HepG2 (cell line): ENCODE data around the gene BEGAIN. TPM values are rescaled to one million over a fixed set of nuclear protein-coding genes. Genes with fewer than 3 reads are reported as not detected.

Experiments used
- ATAC-seq: fragments of 200-7000 bp; cut with Tn5 transposase; 3 replicates; pipeline ENCODE4 v1.9.1; 2020; ENCODE audit warnings: mild to moderate bottlenecking, moderate library complexity
- BruUV-seq: library from RNA; stranded (reverse); fragments of 400-500 nt; replicated peaks from 2 replicates; lab custom pipeline; 2021; lab: Mats Ljungman, UMichigan
- CTCF ChIA-PET: fragments of 300-600 bp; formaldehyde crosslinking; extraction: SDS; loops from one replicate; lab custom pipeline; 2021; ENCODE audit warnings: low total read pairs, inconsistent platforms, low intra/inter-chr PET ratio; lab: Yijun Ruan, JAX
- POLR2A ChIA-PET: fragments of 350-600 bp; sonication (Branson Sonifier 250); formaldehyde crosslinking; loops from one replicate; lab custom pipeline; 2020; ENCODE audit warnings: antibody characterized with exemption, inconsistent platforms; lab: Yijun Ruan, JAX
- DNase-seq: peaks from one replicate; pipeline ENCODE4 v3.0.0-alpha.2; 2015; ENCODE audit warnings: low spot score
- FAIRE-seq: peaks from 3 replicates; lab custom pipeline; 2011; peaks lifted over from hg19 to GRCh38; lab: Jason Lieb, UNC
- H2AFZ ChIP-seq: one replicate; pipeline ENCODE4 v1.6.1; 2011; ENCODE audit warnings: low read length, inconsistent platforms
- H3K27ac ChIP-seq: fragments of 300-600 bp; 3 replicates; pipeline ENCODE4 v1.8.0; 2011; ENCODE audit warnings: mixed run types, mild to moderate bottlenecking, mixed read lengths, low read length, inconsistent platforms; ENCODE audit not compliant: insufficient read depth; ENCODE audit errors: extremely low read length
- H3K27me3 ChIP-seq, 2 experiments: fragments of 200-600 bp in 1 of 2; 2 replicates in 1 of 2; 3 replicates in 1 of 2; pipeline versions ENCODE4 v1.6.0 to v1.8.0; 2011; ENCODE audit warnings: low read length in 2 of 2, mild to moderate bottlenecking in 2 of 2, moderate library complexity in 2 of 2, inconsistent platforms in 1 of 2; ENCODE audit not compliant: insufficient read depth in 2 of 2, control insufficient read depth in 1 of 2
- H3K36me3 ChIP-seq, 2 experiments: fragments of 200-600 bp in 1 of 2; replicated peaks in 1 of 2; 2 replicates in 1 of 2; 3 replicates in 1 of 2; pipeline versions ENCODE4 v1.5.1 to v1.8.0; 2011; ENCODE audit warnings: low read length in 2 of 2, inconsistent platforms in 1 of 2; ENCODE audit not compliant: insufficient read depth in 2 of 2, control insufficient read depth in 1 of 2
- H3K4me1 ChIP-seq: 2 replicates; pipeline ENCODE4 v1.5.1; 2012; ENCODE audit warnings: low read length, inconsistent platforms; ENCODE audit not compliant: insufficient read depth
- H3K4me2 ChIP-seq: 2 replicates; pipeline ENCODE4 v1.6.0; 2011; ENCODE audit warnings: low read depth, low read length, inconsistent platforms
- H3K4me3 ChIP-seq, 3 experiments: fragments of 200-600 bp in 1 of 3; sonication (generic), shearing (Covaris generic) in 1 of 3; replicated peaks in 1 of 3; 2 replicates each; pipeline ENCODE4 v1.5.1; 2011 to 2016; ENCODE audit warnings: low read length in 3 of 3, inconsistent platforms in 2 of 3, low read depth in 2 of 3, mild to moderate bottlenecking in 2 of 3, control low read depth in 1 of 3, mixed read lengths in 1 of 3; ENCODE audit not compliant: insufficient read depth in 1 of 3
- H3K79me2 ChIP-seq: one replicate; pipeline ENCODE4 v1.6.1; 2011; ENCODE audit warnings: low read length, inconsistent platforms; ENCODE audit not compliant: insufficient read depth
- H3K9ac ChIP-seq: 2 replicates; pipeline ENCODE4 v1.6.0; 2011; ENCODE audit warnings: mild to moderate bottlenecking, low read depth, low read length, inconsistent platforms; ENCODE audit not compliant: insufficient read depth
- H3K9me3 ChIP-seq: 2 replicates; pipeline ENCODE4 v1.5.1; 2012; ENCODE audit warnings: mild to moderate bottlenecking, low read length
- H4K20me1 ChIP-seq: 2 replicates; pipeline ENCODE4 v1.6.0; 2011; ENCODE audit warnings: inconsistent platforms, mild to moderate bottlenecking, low read length, moderate library complexity; ENCODE audit not compliant: insufficient read depth
- AKAP8 ChIP-seq: sonication (generic); formaldehyde crosslinking; IDR thresholded peaks from 2 replicates; pipeline ENCODE4 v1.5.1; 2020; ENCODE audit warnings: mild to moderate bottlenecking, missing genetic modification reagents
- MAFF ChIP-seq: IDR thresholded peaks from 2 replicates; pipeline ENCODE4 v1.6.1; 2011; ENCODE audit warnings: low read depth, low read length, improper control_type of control experiment
- SRSF4 ChIP-seq: fragments of 200-400 bp; formaldehyde crosslinking; IDR thresholded peaks from one replicate; pipeline ENCODE4 v1.6.1; 2018; ENCODE audit warnings: mild to moderate bottlenecking, low read depth, low read length, moderate library complexity; ENCODE audit not compliant: poor library complexity, severe bottlenecking
- TBX3 ChIP-seq: fragments of 450-650 bp; IDR thresholded peaks from 2 replicates; pipeline ENCODE4 v1.6.1; 2017; ENCODE audit warnings: antibody characterized with exemption, mild to moderate bottlenecking, inconsistent platforms, borderline replicate concordance
- ZBTB42 ChIP-seq: sonication (generic); formaldehyde crosslinking; IDR thresholded peaks from 2 replicates; pipeline ENCODE4 v1.5.0; 2020; ENCODE audit warnings: mild to moderate bottlenecking, missing genetic modification reagents
- ZNF207 ChIP-seq: fragments of 450-650 bp; IDR thresholded peaks from 2 replicates; pipeline ENCODE4 v1.6.1; 2016; ENCODE audit warnings: antibody characterized with exemption, borderline replicate concordance
- ZNF224 ChIP-seq: sonication (generic); formaldehyde crosslinking; IDR thresholded peaks from 2 replicates; pipeline ENCODE4 v1.5.0; 2020; ENCODE audit warnings: mild to moderate bottlenecking, missing genetic modification reagents
- ZNF296 ChIP-seq: sonication (generic); formaldehyde crosslinking; conservative IDR thresholded peaks from 2 replicates; pipeline ENCODE4 v1.5.0; 2020; ENCODE audit warnings: mild to moderate bottlenecking, missing genetic modification reagents
- ZNF354B ChIP-seq: sonication (generic); formaldehyde crosslinking; IDR thresholded peaks from 2 replicates; pipeline ENCODE4 v1.8.0; 2022; ENCODE audit warnings: mild to moderate bottlenecking, missing genetic modification reagents
- WGBS: methylation state at CpG from one replicate; pipeline ENCODE4 v1.1.6; 2017; ENCODE audit warnings: low lambda C conversion rate; 5-methylcytosine and 5-hydroxymethylcytosine counted together
- in situ Hi-C: cut with HindIII; loops from 2 replicates; pipeline ENCODE4 v1.10.0; 2017; ENCODE audit warnings: low pct_unique_long_range_greater_than_20kb; ENCODE audit not compliant: extremely low pct_ligation_motif_present
- intact Hi-C: fragments of 100-400 bp; cut with micrococcal nuclease; formaldehyde crosslinking; loops from one replicate; pipeline ENCODE4 v1.10.0; 2022; ENCODE audit not compliant: unreplicated experiment
- polyA plus RNA-seq, 8 experiments: library from polyadenylated mRNA; depleted of rRNA in 3 of 8; stranded (reverse) in 7 of 8; unstranded in 1 of 8; fragments of >200 nt; fragmentation: Illumina TruSeq in 4 of 8; extraction: Trizol in 4 of 8; gene quantifications; 2 replicates each; pipeline versions ENCODE4 v1.2.1 to v1.2.3, GENCODE V29; 2011 to 2016; ENCODE audit warnings: low read depth in 4 of 8, missing spikeins in 1 of 8, mixed read lengths in 1 of 8; ENCODE audit not compliant: insufficient read depth in 1 of 8
- total RNA-seq, 5 experiments: library from RNA; depleted of rRNA; stranded (reverse); fragments of >200 nt; fragmentation: Illumina TruSeq; extraction: Trizol; gene quantifications; 2 replicates each; pipeline ENCODE4 v1.2.3, GENCODE V29; 2016; ENCODE audit warnings: low read depth in 1 of 5
- TF ChIP-seq, protein P1 (sequence below): fragments of 450-650 bp; IDR thresholded peaks from 2 replicates; pipeline ENCODE4 v1.6.1; 2016

BEGAIN gene
- total and polyA plus RNA-seq, 2 of the 13 experiments (the other 11 are each of a cell fraction or from before 2014, with no cell fraction given), result not detected

DNA sequence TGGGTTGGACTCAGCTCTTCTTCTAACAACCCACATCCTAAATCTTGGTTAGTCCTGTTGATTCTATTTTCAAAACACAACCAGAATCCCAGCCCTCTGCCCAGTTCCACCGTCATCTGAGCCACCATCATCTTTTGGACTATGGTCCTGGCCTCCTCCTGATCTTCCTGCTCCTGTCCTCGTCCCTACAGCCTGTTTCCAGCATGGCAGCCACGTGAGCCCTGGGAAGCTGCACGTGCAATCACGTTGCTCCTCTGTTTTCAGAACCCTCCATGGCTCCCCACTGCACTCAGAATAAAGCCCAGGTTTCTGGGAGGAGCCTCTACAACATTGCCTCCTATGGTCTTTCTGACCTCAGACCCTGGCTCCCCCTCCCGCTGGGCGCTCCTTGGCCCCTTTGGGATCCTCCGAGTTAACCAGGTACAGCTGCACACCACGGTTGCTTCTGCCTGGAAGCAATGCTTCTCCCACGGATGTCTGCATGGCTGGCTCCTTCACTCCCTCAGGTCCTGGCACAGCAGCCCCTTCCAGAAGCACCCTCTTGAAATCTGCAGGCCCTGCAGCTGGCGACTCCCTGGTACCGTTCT, 44.5 kb downstream of the BEGAIN start:
- CTCF ChIA-PET, result no interaction called here
- no peak overlapping the region for H3K27ac ChIP-seq
- no peak overlapping the region for H3K9ac ChIP-seq
- H3K9me3 ChIP-seq, result no peaks in the 10 kb centered on the region
- intact Hi-C loops (no loop called here), in situ Hi-C loops (no loop called here)
- BruUV-seq, result no TSS peak
- H4K20me1 ChIP-seq, result no peaks in the 10 kb centered on the region
- no peak overlapping the region for H2AFZ ChIP-seq
- DNase-seq, result no peak
- peaks cover 7% of the 10 kb centered on the region; the same call in 1 of the 2 replicates for H3K4me1 ChIP-seq
- TF ChIP-seq AKAP8 (CRISPR knock-in tag), result no peak
- TF ChIP-seq, protein P1, sequence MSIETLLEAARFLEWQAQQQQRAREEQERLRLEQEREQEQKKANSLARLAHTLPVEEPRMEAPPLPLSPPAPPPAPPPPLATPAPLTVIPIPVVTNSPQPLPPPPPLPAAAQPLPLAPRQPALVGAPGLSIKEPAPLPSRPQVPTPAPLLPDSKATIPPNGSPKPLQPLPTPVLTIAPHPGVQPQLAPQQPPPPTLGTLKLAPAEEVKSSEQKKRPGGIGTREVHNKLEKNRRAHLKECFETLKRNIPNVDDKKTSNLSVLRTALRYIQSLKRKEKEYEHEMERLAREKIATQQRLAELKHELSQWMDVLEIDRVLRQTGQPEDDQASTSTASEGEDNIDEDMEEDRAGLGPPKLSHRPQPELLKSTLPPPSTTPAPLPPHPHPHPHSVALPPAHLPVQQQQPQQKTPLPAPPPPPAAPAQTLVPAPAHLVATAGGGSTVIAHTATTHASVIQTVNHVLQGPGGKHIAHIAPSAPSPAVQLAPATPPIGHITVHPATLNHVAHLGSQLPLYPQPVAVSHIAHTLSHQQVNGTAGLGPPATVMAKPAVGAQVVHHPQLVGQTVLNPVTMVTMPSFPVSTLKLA, result peak; percentile 92
- TF ChIP-seq, all 625 proteins: peak for 1
- no peaks in the 10 kb centered on the region for H3K36me3 ChIP-seq
- no peak overlapping the region for H3K4me2 ChIP-seq
- H3K79me2 ChIP-seq, result no peaks in the 10 kb centered on the region
- POLR2A ChIA-PET, result no interaction called here
- no peak overlapping the region for H3K4me3 ChIP-seq
- ATAC-seq (no peak), FAIRE-seq (no peak)
- H3K27me3 ChIP-seq, result peaks cover 15 to 66% of the 10 kb centered on the region in 2 experiments
- 23% methylated on average over 12 of the region's 12 CpGs for WGBS

GRCh38 chr14:100541621-100542560, 45.3 kb downstream of the BEGAIN start:
- Histone ChIP-seq H3K27ac (no peak overlapping the region), H3K4me2 (no peak overlapping the region), H3K79me2 (no peaks in the 10 kb centered on the region), H3K36me3 (no peaks in the 10 kb centered on the region), H3K4me3 (no peak overlapping the region), H4K20me1 (no peaks in the 10 kb centered on the region), H3K9me3 (no peaks in the 10 kb centered on the region), H2AFZ (no peak overlapping the region), H3K27me3 (peaks cover 12 to 58% of the 10 kb centered on the region in 2 experiments), H3K4me1 (peaks cover 4% of the 10 kb centered on the region; the same call in 1 of the 2 replicates), H3K9ac (no peak overlapping the region)
- ATAC-seq (no peak), FAIRE-seq (no peak), DNase-seq (no peak)
- in situ Hi-C loops, result no loop called here
- CTCF ChIA-PET, result no interaction called here
- BruUV-seq, result no TSS peak
- POLR2A ChIA-PET, result no interaction called here
- intact Hi-C loops, result no loop called here
- WGBS, result 24% methylated on average over 7 of the region's 24 CpGs
- no peak for TF ChIP-seq SRSF4
- no peak for TF ChIP-seq ZNF224 (CRISPR knock-in tag)
- TF ChIP-seq MAFF, result no peak
- TF ChIP-seq ZNF296 (CRISPR knock-in tag), result no peak
- TF ChIP-seq ZNF354B (CRISPR knock-in tag), result no peak
- TF ChIP-seq ZBTB42, result no peak
- no peak for TF ChIP-seq ZNF207
- TF ChIP-seq TBX3, result no peak
